H1 (cell line): Measurements from ENCODE around the gene HCAR2. TPM values are rescaled to one million over a fixed set of nuclear protein-coding genes. Genes with fewer than 3 reads are reported as not detected.

Experiments
- ASH2L ChIP-seq: fragments of 200-600, 300-600 bp; sonication (generic); IDR thresholded peaks from one replicate; pipeline ENCODE4 v1.7.1; 2017; ENCODE audit warnings: low read length
- BCL11A ChIP-seq, 2 experiments: IDR thresholded peaks; one replicate each; pipeline ENCODE4 v1.6.1; 2011; ENCODE audit warnings: low read depth in 2 of 2, low read length in 2 of 2, mild to moderate bottlenecking in 2 of 2
- EGR1 ChIP-seq: IDR thresholded peaks from 2 replicates; pipeline ENCODE4 v1.6.1; 2011; ENCODE audit warnings: low read depth, low read length, borderline replicate concordance
- FOSL1 ChIP-seq: IDR thresholded peaks from 2 replicates; pipeline ENCODE4 v1.6.1; 2011; ENCODE audit warnings: mild to moderate bottlenecking, low read depth, low read length, moderate library complexity; ENCODE audit not compliant: insufficient read depth
- HDAC2 ChIP-seq, 2 experiments: fragments of 300-600 bp in 1 of 2; sonication (generic) in 1 of 2; IDR thresholded peaks; 2 replicates each; pipeline ENCODE4 v1.6.1; 2011 to 2012; ENCODE audit warnings: low read depth in 2 of 2, low read length in 2 of 2, mild to moderate bottlenecking in 2 of 2, moderate library complexity in 2 of 2, borderline replicate concordance in 1 of 2, inconsistent platforms in 1 of 2
- KDM5A ChIP-seq: fragments of 200-600 bp; IDR thresholded peaks from 2 replicates; pipeline ENCODE4 v1.7.1; 2012; ENCODE audit warnings: mild to moderate bottlenecking, low read length, inconsistent platforms, mixed read lengths
- POLR2A ChIP-seq, 2 experiments: IDR thresholded peaks; 1 replicate in 1 of 2; 2 replicates in 1 of 2; pipeline ENCODE4 v1.6.1; 2011; ENCODE audit warnings: low read depth in 2 of 2, low read length in 2 of 2, mild to moderate bottlenecking in 2 of 2; ENCODE audit errors: control extremely low read depth in 1 of 2
- POLR2AphosphoS5 ChIP-seq: IDR thresholded peaks from 2 replicates; pipeline ENCODE4 v1.6.1; 2011; ENCODE audit warnings: low read depth, low read length
- RAD21 ChIP-seq, 2 experiments: IDR thresholded peaks in 1 of 2; conservative IDR thresholded peaks in 1 of 2; 2 replicates each; pipeline ENCODE4 v1.6.1; 2011; ENCODE audit warnings: low read depth in 2 of 2, low read length in 2 of 2, improper control_type of control experiment in 1 of 2, inconsistent platforms in 1 of 2, mild to moderate bottlenecking in 1 of 2, moderate library complexity in 1 of 2
- RXRA ChIP-seq: IDR thresholded peaks from 2 replicates; pipeline ENCODE4 v1.6.1; 2011; ENCODE audit warnings: low read depth, mild to moderate bottlenecking, low read length, moderate library complexity; ENCODE audit not compliant: insufficient read depth
- SIX5 ChIP-seq: IDR thresholded peaks from 2 replicates; pipeline ENCODE4 v1.6.1; 2011; ENCODE audit warnings: mild to moderate bottlenecking, low read depth, low read length
- SP2 ChIP-seq: IDR thresholded peaks from 2 replicates; pipeline ENCODE4 v1.6.1; 2012; ENCODE audit warnings: mild to moderate bottlenecking, low read length, inconsistent platforms
- SP4 ChIP-seq: IDR thresholded peaks from 2 replicates; pipeline ENCODE4 v1.6.1; 2012; ENCODE audit warnings: low read length, inconsistent platforms
- TBP ChIP-seq: IDR thresholded peaks from 2 replicates; pipeline ENCODE4 v1.6.1; 2011; ENCODE audit warnings: low read depth, low read length, improper control_type of control experiment
- TCF12 ChIP-seq: IDR thresholded peaks from 2 replicates; pipeline ENCODE4 v1.6.1; 2011; ENCODE audit warnings: low read depth, mild to moderate bottlenecking, low read length
- polyA plus RNA-seq, 7 experiments: library from polyadenylated mRNA; depleted of rRNA in 3 of 7; stranded (reverse) in 5 of 7; unstranded in 2 of 7; fragments of >200 nt in 5 of 7; fragments of 200-250 nt in 2 of 7; gene quantifications; 1 replicate in 5 of 7; 2 replicates in 1 of 7; 4 replicates in 1 of 7; pipeline versions ENCODE4 v1.2.1 to v1.2.3, GENCODE V29; 2011 to 2013; ENCODE audit warnings: missing spikeins in 2 of 7, mixed read lengths in 2 of 7
- total RNA-seq: library from RNA; stranded (reverse); fragmentation: NEBNext Ultra II Directional; extraction: Animal tissue kit (Norgen Biotek cat#: 25700); gene quantifications from 2 replicates; pipeline ENCODE4 v1.2.1, GENCODE V29; 2021
- TF ChIP-seq, protein P1 (sequence below): IDR thresholded peaks from 2 replicates; pipeline ENCODE4 v1.6.1; 2012; ENCODE audit warnings: inconsistent platforms
- TF ChIP-seq, protein P2 (sequence below), 3 experiments: IDR thresholded peaks; 1 replicate in 2 of 3; 2 replicates in 1 of 3; pipeline versions ENCODE4 v1.5.1 to v1.6.1; 2011; ENCODE audit warnings: low read length in 3 of 3, mild to moderate bottlenecking in 3 of 3, inconsistent platforms in 2 of 3, low read depth in 1 of 3, moderate library complexity in 1 of 3; ENCODE audit not compliant: insufficient read depth in 1 of 3; ENCODE audit errors: control extremely low read depth in 1 of 3

Gene HCAR2
- total and polyA plus RNA-seq, 2 of the 8 experiments (the other 6 are each of a cell fraction or from before 2014, with no cell fraction given) = not detected

DNA sequence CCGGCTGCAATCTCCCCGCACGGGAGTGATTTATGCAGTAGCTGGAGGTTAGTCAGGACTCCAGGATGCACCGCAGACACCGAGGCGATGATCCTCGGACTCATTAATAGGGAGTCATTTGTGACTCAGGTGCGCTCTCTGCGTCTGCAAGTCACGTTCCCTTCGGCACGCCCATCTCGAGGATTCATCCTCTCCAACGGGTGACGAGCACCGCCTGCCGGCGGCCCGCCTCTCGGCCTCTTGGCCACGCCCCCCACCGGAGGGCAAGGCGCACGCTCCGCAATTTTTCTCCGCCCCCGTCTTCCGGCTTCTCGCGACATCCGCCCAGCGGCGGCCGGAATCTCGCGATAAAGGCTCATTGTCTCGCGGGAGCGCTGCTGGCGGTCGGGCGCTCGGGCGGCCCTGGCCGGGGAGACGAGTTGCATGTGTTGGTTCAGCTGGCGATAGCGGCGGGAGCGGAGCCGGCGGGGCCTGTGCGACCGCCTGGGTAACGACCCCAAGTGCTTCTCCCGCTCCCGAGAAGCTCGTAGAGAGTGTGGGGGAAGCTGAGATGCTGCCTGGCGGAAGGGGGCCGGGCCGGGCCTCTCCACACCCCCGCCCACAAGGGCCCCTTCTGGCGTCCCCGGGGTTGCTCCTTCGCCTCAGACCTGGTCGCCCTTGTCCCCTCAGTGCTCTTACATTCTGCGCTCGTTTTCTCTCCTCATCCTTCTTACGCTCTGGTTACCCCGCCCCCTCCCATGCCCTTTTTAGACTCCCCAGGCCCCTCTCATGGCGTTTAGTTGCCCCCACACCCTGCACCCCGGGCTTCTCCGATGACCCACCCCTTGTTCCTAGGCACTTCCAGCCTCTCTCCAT is 49.5 kb upstream of the HCAR2 start, which contains the start of gene DENR (continued):
- peak; percentile 72 for TF ChIP-seq ASH2L
- TF ChIP-seq RXRA = 0 out of 2 replicates have a peak, but pooled peaks have one; percentile 40
- peak; percentile 79 to 96 for TF ChIP-seq POLR2A (IDR thresholded peaks at IDR 0.05; ENCODE audit: control extremely low read depth in 1 of 2, low read depth in 2 of 2, low read length in 2 of 2)
- TF ChIP-seq, protein P1, sequence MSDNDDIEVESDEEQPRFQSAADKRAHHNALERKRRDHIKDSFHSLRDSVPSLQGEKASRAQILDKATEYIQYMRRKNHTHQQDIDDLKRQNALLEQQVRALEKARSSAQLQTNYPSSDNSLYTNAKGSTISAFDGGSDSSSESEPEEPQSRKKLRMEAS = peak; percentile 75
- TF ChIP-seq FOSL1 = no peak
- no peak for TF ChIP-seq BCL11A (IDR thresholded peaks at IDR 0.05; ENCODE audit: low read depth in 2 of 2, low read length in 2 of 2)
- no peak for TF ChIP-seq SP2
- no peak for TF ChIP-seq KDM5A
- peak in 1 of 2 experiments; percentile 73; a peak in 1 of 4 replicates for TF ChIP-seq HDAC2 (IDR thresholded peaks at IDR 0.05; ENCODE audit: borderline replicate concordance in 1 of 2, low read depth in 2 of 2, low read length in 2 of 2)
- TF ChIP-seq POLR2AphosphoS5 = peak; percentile 88
- TF ChIP-seq SIX5 = no peak
- peak; percentile 90 for TF ChIP-seq TBP
- peak; percentile 93 to 96 for TF ChIP-seq RAD21 (IDR thresholded peaks at IDR 0.05 in 1 of 2, conservative IDR thresholded peaks at IDR 0.05 in 1 of 2; ENCODE audit: low read depth in 2 of 2, low read length in 2 of 2)
- peak; percentile 91; the same call in 1 of the 2 replicates for TF ChIP-seq SP4
- TF ChIP-seq, protein P2, sequence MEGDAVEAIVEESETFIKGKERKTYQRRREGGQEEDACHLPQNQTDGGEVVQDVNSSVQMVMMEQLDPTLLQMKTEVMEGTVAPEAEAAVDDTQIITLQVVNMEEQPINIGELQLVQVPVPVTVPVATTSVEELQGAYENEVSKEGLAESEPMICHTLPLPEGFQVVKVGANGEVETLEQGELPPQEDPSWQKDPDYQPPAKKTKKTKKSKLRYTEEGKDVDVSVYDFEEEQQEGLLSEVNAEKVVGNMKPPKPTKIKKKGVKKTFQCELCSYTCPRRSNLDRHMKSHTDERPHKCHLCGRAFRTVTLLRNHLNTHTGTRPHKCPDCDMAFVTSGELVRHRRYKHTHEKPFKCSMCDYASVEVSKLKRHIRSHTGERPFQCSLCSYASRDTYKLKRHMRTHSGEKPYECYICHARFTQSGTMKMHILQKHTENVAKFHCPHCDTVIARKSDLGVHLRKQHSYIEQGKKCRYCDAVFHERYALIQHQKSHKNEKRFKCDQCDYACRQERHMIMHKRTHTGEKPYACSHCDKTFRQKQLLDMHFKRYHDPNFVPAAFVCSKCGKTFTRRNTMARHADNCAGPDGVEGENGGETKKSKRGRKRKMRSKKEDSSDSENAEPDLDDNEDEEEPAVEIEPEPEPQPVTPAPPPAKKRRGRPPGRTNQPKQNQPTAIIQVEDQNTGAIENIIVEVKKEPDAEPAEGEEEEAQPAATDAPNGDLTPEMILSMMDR (IDR thresholded peaks at IDR 0.05; ENCODE audit: control extremely low read depth in 1 of 3, insufficient read depth in 1 of 3, low read depth in 1 of 3, low read length in 3 of 3) = peak; percentile 87 to 95 (median 95)
- peak; percentile 99 for TF ChIP-seq EGR1
- TF ChIP-seq TCF12 = no peak
- TF ChIP-seq, all 59 proteins: peak for 29
